H1 (cell line): Measurements from ENCODE around the gene DMXL1. TPM values are rescaled to one million over a fixed set of nuclear protein-coding genes. Genes with fewer than 3 reads are reported as not detected.

Experiments
- CTCF ChIA-PET: fragments of 300-600 bp; sonication (Branson Sonifier 250); formaldehyde crosslinking; loops from one replicate; lab custom pipeline; 2021; ENCODE audit not compliant: partially characterized antibody; lab: Charles Lee
- POLR2A ChIA-PET: fragments of 300-600 bp; sonication (Branson Sonifier 250); formaldehyde crosslinking; loops from one replicate; lab custom pipeline; 2021; ENCODE audit warnings: inconsistent platforms; ENCODE audit not compliant: partially characterized antibody; lab: Charles Lee
- DNase-seq, 2 experiments: peaks; one replicate each; pipeline versions ENCODE4 v3.0.0 to v3.0.0-alpha.2; 2010 to 2022; ENCODE audit warnings: low spot score in 2 of 2, low read depth in 1 of 2, mixed read lengths in 1 of 2
- FAIRE-seq: peaks from 2 replicates; lab custom pipeline; 2011; peaks lifted over from hg19 to GRCh38; lab: Jason Lieb, UNC
- H2AFZ ChIP-seq: 2 replicates; pipeline ENCODE4 v1.8.1; 2012; ENCODE audit warnings: low read length, inconsistent platforms
- H2AK5ac ChIP-seq: 2 replicates; pipeline ENCODE4 v1.6.1; 2013; ENCODE audit warnings: low read depth, low read length
- H2BK120ac ChIP-seq: replicated peaks from 2 replicates; pipeline ENCODE3; 2013; ENCODE audit warnings: low read depth, low read length, inconsistent platforms
- H2BK12ac ChIP-seq: 2 replicates; pipeline ENCODE4 v1.6.1; 2013; ENCODE audit warnings: low read depth, low read length
- H2BK15ac ChIP-seq: 2 replicates; pipeline ENCODE4 v1.6.1; 2013; ENCODE audit warnings: low read length
- H2BK20ac ChIP-seq: 2 replicates; pipeline ENCODE4 v1.6.1; 2013; ENCODE audit warnings: low read length
- H2BK5ac ChIP-seq: 2 replicates; pipeline ENCODE4 v1.6.1; 2013; ENCODE audit warnings: low read depth, low read length
- H3K14ac ChIP-seq: 2 replicates; pipeline ENCODE4 v1.6.1; 2013; ENCODE audit warnings: inconsistent platforms; ENCODE audit not compliant: insufficient read length
- H3K18ac ChIP-seq: 2 replicates; pipeline ENCODE4 v1.6.1; 2013; ENCODE audit warnings: low read length; ENCODE audit errors: extremely low read depth
- H3K23ac ChIP-seq: 2 replicates; pipeline ENCODE4 v1.6.1; 2013; ENCODE audit warnings: inconsistent platforms; ENCODE audit not compliant: insufficient read length
- H3K23me2 ChIP-seq: 2 replicates; pipeline ENCODE4 v1.6.1; 2013; ENCODE audit warnings: low read depth, low read length
- H3K27ac ChIP-seq: 2 replicates; pipeline ENCODE4 v1.6.1; 2011; ENCODE audit warnings: low read depth, low read length, inconsistent platforms
- H3K27me3 ChIP-seq, 4 experiments: replicated peaks in 1 of 4; 1 replicate in 1 of 4; 2 replicates in 3 of 4; pipeline versions ENCODE4 v1.6.1 to v1.8.1; 2011 to 2013; ENCODE audit warnings: low read length in 3 of 4, mild to moderate bottlenecking in 3 of 4, inconsistent platforms in 2 of 4, mixed read lengths in 2 of 4, moderate library complexity in 1 of 4; ENCODE audit not compliant: control insufficient read depth in 3 of 4, insufficient read depth in 3 of 4; ENCODE audit errors: extremely low read depth in 1 of 4
- H3K36me3 ChIP-seq, 4 experiments: 2 replicates each; pipeline versions ENCODE4 v1.6.1 to v1.8.1; 2011 to 2013; ENCODE audit warnings: mild to moderate bottlenecking in 4 of 4, low read length in 3 of 4, moderate library complexity in 2 of 4, control low read depth in 1 of 4, inconsistent platforms in 1 of 4; ENCODE audit not compliant: insufficient read depth in 4 of 4, control insufficient read depth in 2 of 4
- H3K4ac ChIP-seq: replicated peaks from 2 replicates; pipeline ENCODE3; 2013; ENCODE audit warnings: low read length, low read depth, mixed read lengths, inconsistent platforms; ENCODE audit not compliant: insufficient read length
- H3K4me1 ChIP-seq, 4 experiments: replicated peaks in 1 of 4; 1 replicate in 1 of 4; 2 replicates in 3 of 4; pipeline versions ENCODE4 v1.6.1 to v1.8.1; 2011 to 2013; ENCODE audit warnings: low read length in 3 of 4, inconsistent platforms in 2 of 4, mixed read lengths in 1 of 4; ENCODE audit not compliant: insufficient read depth in 4 of 4, control insufficient read depth in 3 of 4
- H3K4me2 ChIP-seq, 2 experiments: 2 replicates each; pipeline versions ENCODE4 v1.6.1 to v1.8.1; 2011 to 2013; ENCODE audit warnings: low read depth in 2 of 2, low read length in 2 of 2, control low read depth in 1 of 2, inconsistent platforms in 1 of 2, mild to moderate bottlenecking in 1 of 2; ENCODE audit not compliant: insufficient read depth in 1 of 2
- H3K4me3 ChIP-seq, 4 experiments: fragments of 200-600, 300-600 bp in 1 of 4; sonication (generic), shearing (Covaris generic), sonication (Bioruptor Twin) in 1 of 4; 2 replicates each; pipeline versions ENCODE4 v1.5.1 to v1.8.1; 2011 to 2016; ENCODE audit warnings: low read length in 4 of 4, low read depth in 3 of 4, control low read depth in 2 of 4, inconsistent platforms in 2 of 4, mild to moderate bottlenecking in 2 of 4, mixed read lengths in 1 of 4, moderate library complexity in 1 of 4; ENCODE audit not compliant: insufficient read depth in 2 of 4; ENCODE audit errors: extremely low read depth in 1 of 4
- H3K56ac ChIP-seq: replicated peaks from 2 replicates; pipeline ENCODE3; 2013; ENCODE audit warnings: low read depth, mild to moderate bottlenecking, mixed read lengths, low read length, inconsistent platforms; ENCODE audit not compliant: insufficient read length
- H3K79me1 ChIP-seq: 2 replicates; pipeline ENCODE4 v1.6.1; 2013; ENCODE audit warnings: low read depth, low read length, control low read depth
- H3K79me2 ChIP-seq, 2 experiments: 2 replicates each; pipeline versions ENCODE4 v1.6.1 to v1.8.1; 2012 to 2013; ENCODE audit warnings: low read length in 2 of 2, mild to moderate bottlenecking in 2 of 2, inconsistent platforms in 1 of 2; ENCODE audit not compliant: insufficient read depth in 2 of 2, control insufficient read depth in 1 of 2
- H3K9ac ChIP-seq, 4 experiments: replicated peaks in 1 of 4; 1 replicate in 1 of 4; 2 replicates in 3 of 4; pipeline versions ENCODE4 v1.6.1 to v1.8.1; 2011 to 2013; ENCODE audit warnings: low read depth in 3 of 4, low read length in 3 of 4, control low read depth in 2 of 4, mild to moderate bottlenecking in 2 of 4, moderate library complexity in 2 of 4, inconsistent platforms in 1 of 4; ENCODE audit errors: extremely low read depth in 1 of 4
- H3K9me3 ChIP-seq, 2 experiments: 2 replicates each; pipeline versions ENCODE4 v1.6.1 to v1.8.1; 2012 to 2013; ENCODE audit warnings: mild to moderate bottlenecking in 2 of 2, moderate library complexity in 2 of 2, control low read depth in 1 of 2, inconsistent platforms in 1 of 2, low read depth in 1 of 2, low read length in 1 of 2, mixed read lengths in 1 of 2; ENCODE audit not compliant: insufficient read depth in 2 of 2
- H4K20me1 ChIP-seq, 2 experiments: replicated peaks in 1 of 2; 2 replicates each; pipeline versions ENCODE3 to v1.8.1; 2011 to 2013; ENCODE audit warnings: inconsistent platforms in 2 of 2, low read length in 2 of 2, mild to moderate bottlenecking in 1 of 2; ENCODE audit not compliant: insufficient read depth in 2 of 2, control insufficient read depth in 1 of 2
- H4K5ac ChIP-seq: 2 replicates; pipeline ENCODE4 v1.6.1; 2013; ENCODE audit warnings: low read length, low read depth, mixed read lengths, inconsistent platforms; ENCODE audit not compliant: insufficient read length
- H4K8ac ChIP-seq: 2 replicates; pipeline ENCODE4 v1.8.0; 2013; ENCODE audit warnings: mild to moderate bottlenecking, moderate library complexity, low read length, inconsistent platforms; ENCODE audit not compliant: insufficient read depth; ENCODE audit errors: extremely low read depth
- H4K91ac ChIP-seq: replicated peaks from 2 replicates; pipeline ENCODE3; 2013; ENCODE audit warnings: low read length, mixed read lengths, inconsistent platforms; ENCODE audit not compliant: insufficient read length
- ASH2L ChIP-seq: fragments of 200-600, 300-600 bp; sonication (generic); IDR thresholded peaks from one replicate; pipeline ENCODE4 v1.7.1; 2017; ENCODE audit warnings: low read length
- ATF3 ChIP-seq: IDR thresholded peaks from 2 replicates; pipeline ENCODE4 v1.6.1; 2011; ENCODE audit warnings: low read depth, mild to moderate bottlenecking, low read length; ENCODE audit not compliant: insufficient read depth
- BRCA1 ChIP-seq: IDR thresholded peaks from 2 replicates; pipeline ENCODE4 v1.6.1; 2012; ENCODE audit warnings: low read depth, low read length, improper control_type of control experiment
- CBX5 ChIP-seq: fragments of 300-800, 300-1000 bp; sonication (generic); IDR thresholded peaks from 2 replicates; pipeline ENCODE4 v1.7.1; 2016; ENCODE audit warnings: antibody characterized with exemption, low read length, low read depth
- FOSL1 ChIP-seq: IDR thresholded peaks from 2 replicates; pipeline ENCODE4 v1.6.1; 2011; ENCODE audit warnings: mild to moderate bottlenecking, low read depth, low read length, moderate library complexity; ENCODE audit not compliant: insufficient read depth
- KDM5A ChIP-seq: fragments of 200-600 bp; IDR thresholded peaks from 2 replicates; pipeline ENCODE4 v1.7.1; 2012; ENCODE audit warnings: mild to moderate bottlenecking, low read length, inconsistent platforms, mixed read lengths
- NRF1 ChIP-seq: IDR thresholded peaks from 2 replicates; pipeline ENCODE4 v1.6.1; 2011; ENCODE audit warnings: mild to moderate bottlenecking, low read depth, low read length, improper control_type of control experiment
- RAD21 ChIP-seq, 2 experiments: IDR thresholded peaks in 1 of 2; conservative IDR thresholded peaks in 1 of 2; 2 replicates each; pipeline ENCODE4 v1.6.1; 2011; ENCODE audit warnings: low read depth in 2 of 2, low read length in 2 of 2, improper control_type of control experiment in 1 of 2, inconsistent platforms in 1 of 2, mild to moderate bottlenecking in 1 of 2, moderate library complexity in 1 of 2
- SP4 ChIP-seq: IDR thresholded peaks from 2 replicates; pipeline ENCODE4 v1.6.1; 2012; ENCODE audit warnings: low read length, inconsistent platforms
- TAF7 ChIP-seq: optimal IDR thresholded peaks from 2 replicates; pipeline ENCODE3; 2011; ENCODE audit warnings: low read depth, mild to moderate bottlenecking, inconsistent platforms, low read length, moderate library complexity, borderline replicate concordance
- TBP ChIP-seq: IDR thresholded peaks from 2 replicates; pipeline ENCODE4 v1.6.1; 2011; ENCODE audit warnings: low read depth, low read length, improper control_type of control experiment
- YY1 ChIP-seq: IDR thresholded peaks from 2 replicates; pipeline ENCODE4 v1.6.1; 2011; ENCODE audit warnings: low read depth, mild to moderate bottlenecking, low read length
- polyA plus RNA-seq, 7 experiments: library from polyadenylated mRNA; depleted of rRNA in 3 of 7; stranded (reverse) in 5 of 7; unstranded in 2 of 7; fragments of >200 nt in 5 of 7; fragments of 200-250 nt in 2 of 7; gene quantifications; 1 replicate in 5 of 7; 2 replicates in 1 of 7; 4 replicates in 1 of 7; pipeline versions ENCODE4 v1.2.1 to v1.2.3, GENCODE V29; 2011 to 2013; ENCODE audit warnings: missing spikeins in 2 of 7, mixed read lengths in 2 of 7
- total RNA-seq: library from RNA; stranded (reverse); fragmentation: NEBNext Ultra II Directional; extraction: Animal tissue kit (Norgen Biotek cat#: 25700); gene quantifications from 2 replicates; pipeline ENCODE4 v1.2.1, GENCODE V29; 2021

DMXL1 gene
- total and polyA plus RNA-seq, 2 of the 8 experiments (the other 6 are each of a cell fraction or from before 2014, with no cell fraction given), result 10.1 to 43.9 TPM

GRCh38 chr5:119118000-119118399 lies 47.1 kb downstream of the DMXL1 start:
- H3K79me1 ChIP-seq, result no peaks in the 10 kb centered on the region
- POLR2A ChIA-PET, result no interaction called here
- H3K9me3 ChIP-seq, result peaks cover 3 to 19% of the 10 kb centered on the region in 2 experiments; a peak in 3 of 4 replicates
- no peak overlapping the region for H3K4ac ChIP-seq
- no peak overlapping the region for H2BK20ac ChIP-seq
- no peaks in the 10 kb centered on the region for H3K27me3 ChIP-seq
- no peak overlapping the region for H4K91ac ChIP-seq
- no peak overlapping the region for H3K23ac ChIP-seq
- no peaks in the 10 kb centered on the region for H4K20me1 ChIP-seq
- no peak overlapping the region for H2AFZ ChIP-seq
- no peak overlapping the region for H3K9ac ChIP-seq
- no peaks in the 10 kb centered on the region for H3K23me2 ChIP-seq
- CTCF ChIA-PET, result no interaction called here
- H3K14ac ChIP-seq, result no peak overlapping the region
- H3K36me3 ChIP-seq, result peaks cover 7 to 61% (median 28%) of the 10 kb centered on the region in 4 experiments; a peak in 7 of 8 replicates
- no peak overlapping the region for H2BK15ac ChIP-seq
- no peak overlapping the region for H4K8ac ChIP-seq
- no peaks in the 10 kb centered on the region for H3K4me1 ChIP-seq
- H2BK12ac ChIP-seq, result no peak overlapping the region
- FAIRE-seq, result no peak
- H3K18ac ChIP-seq, result no peak overlapping the region
- no peak for DNase-seq
- H2BK120ac ChIP-seq, result no peak overlapping the region
- H3K27ac ChIP-seq, result no peak overlapping the region
- H2AK5ac ChIP-seq, result no peak overlapping the region
- TF ChIP-seq ATF3 (no peak), ASH2L (no peak), YY1 (no peak), BRCA1 (no peak), KDM5A (no peak), CBX5 (no peak), TAF7 (no peak), SP4 (no peak), NRF1 (no peak), FOSL1 (no peak), RAD21 (IDR thresholded peaks at IDR 0.05 in 1 of 2, conservative IDR thresholded peaks at IDR 0.05 in 1 of 2; ENCODE audit: low read depth in 2 of 2, low read length in 2 of 2) (no peak), TBP (no peak)
- no peak overlapping the region for H2BK5ac ChIP-seq
- H3K79me2 ChIP-seq, result no peaks in the 10 kb centered on the region
- no peak overlapping the region for H3K4me2 ChIP-seq
- H4K5ac ChIP-seq, result no peak overlapping the region
- H3K4me3 ChIP-seq, result no peak overlapping the region
- H3K56ac ChIP-seq, result no peak overlapping the region
